Thyroid gland (tissue), 4 donors: Measurements from ENCODE around the gene BLM.
"Not testable (repeated sequence)": the region's sequence is repeated elsewhere in the genome, so short reads cannot be mapped to it uniquely, and the experiment has no call there.

ENCODE experiments used
- POLR2A ChIP-seq, 2 donors: fragments of 450-650 bp; IDR thresholded peaks; one replicate each; pipeline ENCODE4 v1.6.1; 2017; ENCODE audit warnings: antibody characterized with exemption in 2 of 2, mild to moderate bottlenecking in 2 of 2, moderate library complexity in 1 of 2
- TF ChIP-seq, protein P1 (sequence below), 6 experiments: fragments of 200-600 bp in 3 of 6; fragments of 450-650 bp in 3 of 6; sonication (generic) in 3 of 6; IDR thresholded peaks; one replicate each; pipeline ENCODE4 v1.5.1; 2016 to 2019; ENCODE audit warnings: antibody characterized with exemption in 6 of 6, mild to moderate bottlenecking in 2 of 6, inconsistent platforms in 1 of 6, moderate library complexity in 1 of 6

GRCh38 chr15:90670631-90671030 is 46.5 kb upstream of the BLM start:
- TF ChIP-seq, protein P1, sequence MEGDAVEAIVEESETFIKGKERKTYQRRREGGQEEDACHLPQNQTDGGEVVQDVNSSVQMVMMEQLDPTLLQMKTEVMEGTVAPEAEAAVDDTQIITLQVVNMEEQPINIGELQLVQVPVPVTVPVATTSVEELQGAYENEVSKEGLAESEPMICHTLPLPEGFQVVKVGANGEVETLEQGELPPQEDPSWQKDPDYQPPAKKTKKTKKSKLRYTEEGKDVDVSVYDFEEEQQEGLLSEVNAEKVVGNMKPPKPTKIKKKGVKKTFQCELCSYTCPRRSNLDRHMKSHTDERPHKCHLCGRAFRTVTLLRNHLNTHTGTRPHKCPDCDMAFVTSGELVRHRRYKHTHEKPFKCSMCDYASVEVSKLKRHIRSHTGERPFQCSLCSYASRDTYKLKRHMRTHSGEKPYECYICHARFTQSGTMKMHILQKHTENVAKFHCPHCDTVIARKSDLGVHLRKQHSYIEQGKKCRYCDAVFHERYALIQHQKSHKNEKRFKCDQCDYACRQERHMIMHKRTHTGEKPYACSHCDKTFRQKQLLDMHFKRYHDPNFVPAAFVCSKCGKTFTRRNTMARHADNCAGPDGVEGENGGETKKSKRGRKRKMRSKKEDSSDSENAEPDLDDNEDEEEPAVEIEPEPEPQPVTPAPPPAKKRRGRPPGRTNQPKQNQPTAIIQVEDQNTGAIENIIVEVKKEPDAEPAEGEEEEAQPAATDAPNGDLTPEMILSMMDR (IDR thresholded peaks at IDR 0.05): not testable (repeated sequence)
- TF ChIP-seq POLR2A (IDR thresholded peaks at IDR 0.05): not testable (repeated sequence)
